HK-2 (cell line): Measurements from ENCODE around the gene SULT4A1.

Source experiments
- DNase-seq: peaks from one replicate; pipeline ENCODE4 v3.0.0-alpha.2; 2018; ENCODE audit not compliant: unreplicated experiment

The SULT4A1 gene

DNA sequence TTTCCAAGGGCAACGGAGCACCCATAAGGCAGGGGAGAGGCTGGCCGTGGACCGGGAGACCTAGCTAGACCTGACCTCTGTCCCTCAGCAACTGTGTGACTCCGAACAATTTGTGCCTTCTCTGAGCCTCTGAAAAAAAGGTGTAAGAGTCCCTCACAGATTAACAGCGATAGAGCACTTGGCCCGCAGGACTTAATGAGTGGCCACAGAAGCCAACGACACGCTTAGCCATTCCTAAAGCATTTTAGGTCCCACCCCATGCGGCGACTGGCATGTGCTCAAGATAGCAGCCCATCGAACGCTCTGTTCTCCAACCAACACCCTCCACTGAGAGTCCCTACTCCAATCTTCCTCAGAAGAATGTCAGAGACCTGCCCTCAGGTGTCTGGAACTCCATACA lies 1.5 kb downstream of the SULT4A1 start:
- no peak for DNase-seq

DNA sequence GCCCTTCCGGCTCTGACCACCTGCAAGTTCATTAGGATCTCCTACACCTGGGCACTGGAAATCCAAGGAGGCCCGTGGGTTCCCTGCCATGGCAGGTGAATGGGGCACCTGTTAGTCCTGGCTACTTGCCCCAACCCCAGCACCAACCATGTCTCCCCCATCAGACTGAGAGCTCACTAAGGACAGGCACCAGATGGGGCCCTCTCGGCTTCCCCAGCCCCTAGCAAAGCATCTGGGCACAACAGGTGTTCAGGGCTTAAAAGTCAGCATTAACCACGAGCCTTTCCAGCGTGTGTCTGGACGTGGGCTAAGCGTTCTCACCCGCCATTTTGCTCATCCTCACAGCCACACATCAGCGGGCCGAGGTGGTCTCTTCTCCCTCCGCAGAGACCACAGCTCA lies 2.2 kb downstream of the SULT4A1 start:
- no peak for DNase-seq

DNA sequence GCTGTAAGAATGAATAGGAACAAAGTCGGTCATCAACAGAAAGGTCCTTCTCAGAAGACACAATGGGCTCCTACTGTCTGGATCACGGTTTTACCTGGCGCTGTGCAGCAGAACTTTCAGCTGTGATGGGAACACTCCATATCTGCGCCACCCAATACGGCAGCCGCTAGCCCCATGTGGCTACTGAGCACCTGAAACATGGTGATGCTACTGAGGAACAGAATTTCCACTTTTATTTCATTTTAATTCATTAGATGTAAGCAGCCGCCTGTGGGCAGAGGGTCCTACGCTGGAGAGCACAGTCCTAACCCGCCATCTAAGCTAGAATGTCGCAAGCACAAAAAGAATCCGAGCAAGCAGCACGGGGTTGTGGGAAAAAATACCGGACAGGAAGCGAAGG lies 2.7 kb downstream of the SULT4A1 start:
- DNase-seq = no peak

DNA sequence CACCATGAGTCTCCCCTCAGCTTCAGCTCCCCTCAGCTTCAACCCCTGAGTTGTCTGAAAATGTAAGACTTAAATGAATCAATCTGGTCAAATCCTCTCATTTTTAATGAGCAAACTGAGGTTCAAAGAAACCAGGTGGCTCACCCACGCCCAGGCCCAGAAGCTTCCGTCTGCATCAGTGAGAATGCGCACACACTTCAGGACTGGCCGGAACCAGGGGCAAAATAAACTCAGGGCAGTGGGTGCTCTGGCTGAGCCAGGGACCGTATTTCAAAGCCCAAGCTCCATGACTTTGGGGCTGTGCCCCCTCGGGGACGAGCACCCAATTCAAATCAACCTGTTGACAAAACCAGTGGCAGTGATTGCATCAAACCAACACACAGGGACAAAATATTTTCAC lies 3.1 kb downstream of the SULT4A1 start:
- DNase-seq = no peak

DNA sequence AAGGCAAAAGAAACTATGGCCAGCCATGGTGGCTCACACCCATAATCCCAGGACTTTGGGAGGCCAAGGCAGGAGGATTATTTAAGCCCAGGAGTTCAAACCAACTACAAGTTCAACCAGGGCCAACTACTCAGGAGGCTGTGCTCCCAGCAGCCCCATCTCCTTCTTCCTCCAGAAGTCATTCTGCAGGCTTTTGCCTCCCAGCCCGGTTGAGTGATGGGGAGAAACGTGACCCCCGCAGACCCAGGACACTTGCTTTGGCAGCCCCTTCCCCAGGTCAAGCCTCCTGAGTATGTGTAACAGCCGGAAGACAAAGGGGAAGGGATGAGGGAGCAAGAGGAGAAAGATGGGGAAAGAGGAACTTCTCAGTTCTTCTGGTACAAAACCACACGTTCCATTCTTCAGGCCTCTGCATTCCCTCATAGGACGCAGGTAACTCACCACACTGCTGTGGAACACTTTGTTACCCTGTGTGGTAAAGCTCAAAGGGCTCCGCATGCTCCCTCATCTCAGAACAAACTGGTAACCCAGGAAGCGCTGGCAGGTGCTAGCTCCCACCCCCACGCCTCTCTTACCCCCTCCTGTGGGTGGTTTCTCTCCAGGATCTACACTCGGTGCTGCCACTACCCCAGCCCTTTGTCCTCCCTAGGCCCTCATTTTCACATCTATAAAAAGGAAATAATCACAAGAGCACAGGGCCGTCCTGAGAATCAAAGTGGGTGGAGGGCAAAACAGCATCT lies 4.0 kb downstream of the SULT4A1 start:
- DNase-seq = no peak

DNA sequence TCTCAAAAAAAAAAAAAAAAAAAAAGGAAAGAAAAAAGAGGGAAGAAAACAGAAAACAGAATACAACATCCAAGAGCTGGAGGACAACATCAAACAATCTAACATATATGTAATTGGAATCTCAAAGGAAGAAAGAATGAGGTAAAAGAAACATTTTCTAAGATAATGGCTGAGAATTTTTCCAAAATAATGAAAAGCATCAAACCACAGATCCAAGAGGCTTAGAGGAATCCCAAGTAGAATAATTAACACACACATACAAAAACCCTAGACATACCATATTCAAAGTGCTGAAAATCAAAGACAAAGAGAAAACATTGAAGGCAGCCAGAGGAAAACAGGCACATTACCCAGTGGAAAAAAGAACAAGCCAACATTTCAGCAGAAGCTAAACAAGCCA lies 4.9 kb downstream of the SULT4A1 start:
- DNase-seq = no peak

DNA sequence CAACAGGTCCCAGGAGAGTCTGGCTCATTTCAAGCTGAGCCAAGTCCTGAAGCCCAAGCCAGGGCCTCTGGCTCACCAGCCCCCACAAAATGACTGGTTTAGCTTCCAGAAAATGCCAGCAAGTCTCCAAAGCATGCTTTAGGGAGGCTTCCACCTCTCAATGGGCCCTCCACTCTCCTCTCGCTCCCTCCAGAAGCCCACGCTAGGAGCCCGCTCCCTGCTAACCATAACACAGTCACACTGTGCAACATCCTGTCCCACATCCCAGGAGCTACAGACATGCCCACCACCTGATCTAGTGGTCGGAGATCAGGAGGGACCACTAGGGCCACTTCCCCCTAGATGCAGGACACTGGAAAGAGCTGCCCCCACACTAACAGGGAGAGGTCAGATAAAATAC lies 6.9 kb downstream of the SULT4A1 start:
- no peak for DNase-seq

DNA sequence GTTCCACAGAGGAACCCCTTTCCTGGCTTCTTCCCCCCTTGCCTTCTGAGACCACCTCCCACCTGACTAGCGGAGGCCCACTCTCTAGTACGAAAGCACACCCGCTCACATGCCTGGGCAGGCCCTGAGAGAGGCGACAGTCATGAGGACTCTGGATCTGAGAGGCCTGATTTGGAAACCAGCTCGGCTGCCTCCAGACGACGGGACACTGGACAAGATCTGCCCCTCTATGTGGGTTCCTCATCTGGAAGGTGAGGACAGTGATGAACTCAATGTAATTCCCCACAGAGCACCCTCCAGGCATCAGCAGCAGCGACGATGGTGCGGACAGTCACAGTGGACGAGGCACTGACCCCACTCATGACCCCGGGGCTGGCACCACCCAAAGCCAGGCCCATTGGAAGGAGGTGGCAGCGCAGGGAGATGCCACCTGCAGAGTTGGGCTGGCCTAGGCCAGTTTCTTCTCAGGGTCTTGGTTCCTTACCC lies 7.5 kb downstream of the SULT4A1 start:
- DNase-seq = no peak

DNA sequence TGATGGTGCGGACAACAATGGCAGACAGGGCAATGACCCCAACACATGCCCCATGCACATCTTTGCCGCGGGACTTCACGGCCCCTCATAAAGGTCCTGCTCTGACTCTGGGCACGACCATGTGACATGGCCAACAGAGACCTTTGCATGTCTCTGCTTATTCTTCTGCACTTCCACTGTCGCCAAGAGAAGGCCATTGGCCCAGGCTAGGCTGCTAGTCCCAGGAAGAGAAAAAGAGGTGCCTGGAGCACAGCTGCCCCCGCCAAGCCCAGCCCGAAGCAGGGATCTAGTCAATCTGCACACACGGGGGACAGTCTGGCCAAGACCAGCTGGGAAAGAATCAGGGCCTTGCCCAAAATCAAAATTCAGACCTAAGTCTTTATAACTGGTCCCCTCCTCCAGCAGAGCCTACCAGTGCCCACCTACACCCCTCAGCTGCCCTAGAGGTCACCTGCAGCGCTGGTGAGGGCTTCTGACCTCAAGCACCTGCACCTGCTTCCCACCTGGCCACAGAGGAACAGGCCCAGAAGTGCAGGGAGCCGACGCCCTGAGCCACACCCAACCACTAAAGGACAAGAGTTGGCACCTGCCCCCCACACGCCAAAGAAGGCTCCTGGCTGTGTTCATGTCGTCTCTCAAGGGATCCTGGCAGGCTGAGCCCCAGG lies 8.1 kb downstream of the SULT4A1 start:
- DNase-seq = no peak

DNA sequence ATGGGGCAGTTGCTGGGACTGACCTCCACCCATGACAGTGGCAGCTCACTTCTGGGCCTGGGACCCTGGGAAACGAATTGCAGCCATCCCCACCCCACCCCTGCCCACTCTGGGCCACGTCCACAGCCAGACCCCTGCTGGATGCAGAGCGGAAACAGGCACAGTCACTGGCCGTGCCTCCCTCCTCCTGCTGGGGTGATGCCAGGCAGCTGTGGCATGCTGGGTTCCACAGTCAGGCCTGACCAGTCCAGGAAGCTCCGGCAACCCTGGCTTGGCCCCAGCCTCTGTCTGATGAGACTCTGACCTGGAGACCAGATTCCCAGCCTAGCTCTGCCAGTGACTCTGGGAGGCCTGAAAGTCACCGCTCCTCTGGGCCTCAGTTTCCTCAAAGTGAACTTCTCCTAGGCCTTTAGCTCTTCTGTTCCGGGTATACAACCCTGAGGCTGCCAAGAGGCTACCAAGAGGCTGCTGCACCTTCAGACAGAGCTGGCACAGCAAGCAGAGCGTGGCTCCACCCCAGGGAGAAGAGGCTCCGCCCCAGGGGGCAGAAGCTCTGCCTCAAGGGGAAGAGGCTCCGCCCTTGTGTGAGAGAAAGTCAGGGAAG lies 8.9 kb downstream of the SULT4A1 start:
- no peak for DNase-seq

DNA sequence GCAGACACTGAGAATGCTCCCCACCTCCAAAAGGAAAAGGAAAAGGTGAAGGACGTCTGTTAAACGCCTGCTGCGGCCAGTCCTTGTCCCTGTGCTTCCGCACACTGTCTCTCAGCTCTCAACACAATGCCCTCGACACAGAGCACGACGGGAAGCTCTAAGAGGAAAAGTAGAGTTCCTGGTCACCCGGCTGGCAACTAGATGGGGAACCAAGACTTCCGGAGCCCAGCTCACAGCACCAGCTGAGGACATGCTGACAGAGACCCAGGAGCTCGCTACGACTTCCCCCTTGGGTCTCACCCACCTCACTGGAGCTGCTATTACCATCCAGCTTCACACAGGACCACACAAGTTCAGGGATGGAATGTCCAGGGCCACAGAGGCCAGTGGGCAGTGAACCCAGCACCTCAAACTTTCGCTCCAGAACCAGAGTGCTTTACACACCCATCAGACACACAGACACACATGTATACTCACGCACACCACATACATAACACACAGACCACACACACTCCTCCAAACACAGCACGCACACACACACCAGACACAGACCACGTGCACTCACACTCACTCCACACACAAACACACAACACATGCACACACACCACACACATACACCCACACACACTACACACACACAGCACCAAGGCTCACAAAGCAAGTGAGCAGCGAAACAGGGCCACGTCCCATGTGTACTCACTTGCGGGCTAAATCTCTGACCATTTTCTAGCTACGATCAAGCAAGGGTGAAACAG lies 9.6 kb downstream of the SULT4A1 start:
- no peak for DNase-seq

DNA sequence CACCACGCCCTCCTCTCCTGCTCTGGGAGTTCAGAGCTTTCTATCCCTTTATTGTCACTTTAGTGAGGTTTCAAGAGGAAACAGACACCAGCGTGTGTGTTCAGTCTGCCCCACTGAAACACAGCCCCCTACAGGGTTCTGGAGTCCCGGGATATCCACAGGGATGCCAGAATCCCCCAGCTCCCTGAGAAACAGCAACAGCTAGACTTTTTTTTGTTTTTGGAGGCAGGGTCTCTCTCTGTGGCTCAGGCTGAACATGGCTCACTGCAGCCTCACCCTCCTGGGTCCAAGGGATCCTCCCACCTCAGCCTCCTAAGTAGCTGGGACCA lies 10.4 kb downstream of the SULT4A1 start:
- DNase-seq = no peak

DNA sequence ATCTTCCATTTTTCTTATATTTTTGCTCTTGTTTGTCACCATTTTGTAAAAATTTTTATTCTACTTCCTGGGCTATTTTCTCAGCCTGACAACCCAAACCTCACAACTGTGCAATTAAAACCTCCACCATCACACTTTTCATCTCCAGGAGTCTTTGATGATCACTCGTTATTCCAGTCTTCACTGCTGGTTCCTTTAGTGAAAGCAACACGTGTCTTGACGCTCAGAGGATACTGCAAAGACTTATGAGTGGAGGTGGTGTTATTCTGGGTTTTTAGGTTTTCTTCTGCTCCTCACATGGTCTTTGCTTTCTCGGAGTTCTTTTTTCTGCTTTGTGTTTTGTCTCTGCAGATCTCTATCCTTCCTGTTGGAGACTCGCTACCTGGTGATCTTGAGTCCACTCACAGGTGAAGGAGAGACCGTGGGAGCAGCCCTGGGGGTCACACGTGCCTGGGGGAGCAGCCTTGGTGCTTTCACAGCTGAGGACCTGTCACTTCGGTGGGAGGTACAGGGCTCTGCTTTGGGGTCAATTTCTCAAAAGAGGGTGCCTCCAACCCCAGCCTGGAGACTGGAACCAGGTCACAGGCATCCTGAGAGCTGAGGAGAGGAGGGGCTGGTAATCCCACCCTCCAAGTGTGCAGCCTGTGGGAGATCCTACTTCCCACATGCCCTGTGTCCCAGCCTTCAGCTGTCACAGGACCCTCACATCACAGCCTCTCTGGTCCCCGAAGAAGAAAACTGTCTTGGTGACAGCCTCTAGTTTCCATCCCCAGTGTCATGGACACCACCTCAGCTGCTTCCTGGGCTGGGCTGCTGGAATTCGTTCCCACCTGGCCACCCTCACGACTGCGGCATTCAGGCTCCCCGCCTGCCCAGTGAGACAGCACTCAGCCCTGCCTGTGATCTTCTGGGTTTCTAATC lies 11.0 kb downstream of the SULT4A1 start:
- no peak for DNase-seq

DNA sequence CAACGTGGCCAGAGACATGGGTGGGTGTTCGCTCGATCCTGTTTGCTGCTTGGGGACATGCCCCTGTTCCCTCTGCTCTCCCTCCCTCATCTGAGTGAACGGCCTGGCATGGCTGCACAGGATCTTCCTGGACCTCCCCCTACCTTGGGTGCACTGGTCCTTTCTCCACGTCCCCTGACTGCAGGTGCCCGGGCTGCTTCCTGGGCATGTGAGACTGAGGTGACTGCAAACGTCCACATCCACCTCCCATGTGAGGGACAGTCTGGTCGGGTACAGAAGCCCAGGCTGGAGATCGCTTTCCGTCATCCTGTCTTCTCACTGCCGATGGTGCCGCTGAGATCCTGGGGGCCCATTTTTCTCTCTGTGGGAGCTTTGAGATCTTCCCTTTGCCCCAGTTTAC lies 11.8 kb downstream of the SULT4A1 start:
- no peak for DNase-seq

DNA sequence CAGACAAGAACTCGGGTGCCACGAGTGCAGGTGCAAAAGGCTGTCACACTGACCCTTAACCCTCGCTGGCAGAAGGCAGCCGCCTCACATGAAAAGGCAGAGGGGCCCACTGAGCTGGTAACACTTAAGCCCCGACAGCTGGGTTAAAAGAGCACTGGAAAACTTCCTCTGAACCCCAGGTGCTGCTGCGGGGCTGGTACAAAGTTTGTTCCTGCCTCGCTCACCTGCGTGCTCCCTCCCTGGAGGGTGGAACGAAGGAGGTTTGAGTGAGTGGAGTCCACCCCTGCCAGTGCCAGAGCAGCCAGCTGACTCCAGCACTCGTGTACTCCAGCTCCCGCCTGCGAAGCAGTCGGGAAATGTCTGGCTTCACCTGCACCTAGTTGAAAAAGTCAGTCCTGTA lies 12.6 kb downstream of the SULT4A1 start:
- DNase-seq = no peak

DNA sequence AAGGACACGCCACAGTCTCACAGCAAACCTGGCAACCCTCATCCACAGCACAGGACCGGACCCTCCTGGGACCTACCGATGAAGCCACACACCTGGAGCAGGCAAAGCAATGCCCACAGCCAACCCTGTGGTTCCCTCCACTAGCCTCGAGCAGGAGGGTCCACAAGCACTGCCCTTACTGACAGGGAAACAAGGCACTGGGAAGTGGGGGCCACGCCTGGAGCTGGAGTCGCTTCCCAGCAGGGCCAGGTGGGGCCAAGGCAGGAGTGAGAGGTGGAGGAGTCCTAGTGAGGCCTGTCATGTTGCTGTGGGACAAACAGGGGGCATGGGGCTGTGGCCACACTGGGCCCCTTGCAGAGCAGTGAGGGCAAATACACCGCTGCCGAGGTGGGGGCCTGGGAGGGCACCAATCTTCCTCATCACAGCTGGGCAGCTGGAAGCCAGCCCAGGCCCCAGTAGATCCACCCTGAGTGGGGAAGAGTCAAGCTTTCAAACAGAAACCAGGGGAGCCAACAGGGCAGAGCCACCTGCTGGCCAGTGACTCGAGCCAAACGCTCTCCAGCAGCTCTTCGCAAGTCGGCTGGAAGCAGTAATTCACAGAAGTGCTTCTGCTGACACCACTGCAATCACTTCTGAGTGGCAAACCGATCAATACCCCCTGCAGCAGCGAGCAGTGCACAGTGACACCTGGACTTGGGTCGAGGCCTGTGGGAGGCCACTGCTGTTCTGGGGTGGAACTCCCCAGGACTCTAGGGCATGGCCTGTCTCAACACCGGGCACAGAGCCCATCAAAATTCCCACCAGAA lies 13.7 kb downstream of the SULT4A1 start:
- DNase-seq = no peak

DNA sequence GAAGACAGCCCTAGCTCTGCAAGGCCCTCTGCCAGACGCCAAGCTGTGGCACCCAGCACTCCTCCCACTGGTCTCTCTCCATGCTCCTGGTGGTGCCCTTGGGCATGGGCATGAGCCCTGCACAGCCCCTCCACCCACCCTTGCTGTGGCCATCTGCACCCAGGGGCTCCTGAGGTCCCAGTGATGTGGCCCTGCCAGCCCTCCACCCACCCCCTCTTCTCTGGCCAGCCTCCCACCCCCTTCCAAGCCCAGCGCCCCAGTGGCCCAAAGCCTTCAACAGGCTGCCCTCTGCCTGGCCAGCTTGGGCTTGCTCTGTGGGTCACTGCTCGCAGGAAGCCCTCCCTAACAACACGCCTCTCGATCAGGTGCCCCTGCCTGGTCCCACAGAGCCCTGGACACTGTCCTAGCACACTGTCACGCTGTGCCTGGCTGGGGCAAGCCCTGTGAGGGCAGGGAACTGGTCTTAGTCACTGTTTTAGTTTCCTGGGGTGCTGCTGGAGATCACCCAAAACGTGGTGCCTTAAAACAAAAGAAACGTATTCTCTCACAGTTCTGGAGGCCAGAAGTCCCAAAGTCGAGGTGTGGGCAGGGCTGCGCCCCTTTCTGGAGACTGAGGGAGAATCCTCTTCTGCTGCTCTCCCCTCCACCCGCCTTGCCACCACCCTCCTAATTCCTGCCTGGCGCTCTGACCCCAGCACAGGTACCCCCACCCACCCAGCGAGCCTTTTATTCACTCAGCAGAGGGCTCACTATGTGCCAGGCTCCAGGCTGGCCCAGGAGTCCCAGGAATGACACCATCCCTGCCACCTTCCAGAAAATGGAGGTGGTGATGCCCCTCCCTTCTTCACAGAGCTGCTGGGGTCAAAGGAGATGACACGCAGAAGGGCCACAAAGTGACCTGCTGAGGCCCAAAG lies 14.7 kb downstream of the SULT4A1 start:
- DNase-seq = no peak

DNA sequence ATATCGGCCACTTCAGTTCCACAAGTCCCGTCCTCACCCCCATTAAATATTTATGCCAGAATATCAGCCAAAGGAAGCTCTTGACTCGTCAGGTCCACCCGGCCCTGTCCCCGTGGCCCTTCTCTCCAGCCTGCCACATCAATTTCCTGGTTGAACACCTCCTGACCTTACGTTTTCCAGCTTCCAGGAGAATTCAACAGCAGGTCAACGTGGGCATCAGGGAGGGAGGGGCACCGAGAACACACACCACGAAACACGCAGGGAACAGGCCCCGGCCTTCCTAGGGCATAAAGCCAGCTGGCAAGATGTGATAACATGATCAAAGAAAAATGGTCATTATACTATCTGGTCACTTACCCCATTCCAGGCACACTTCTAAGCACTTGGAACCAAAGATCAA lies 15.3 kb downstream of the SULT4A1 start:
- DNase-seq = no peak

DNA sequence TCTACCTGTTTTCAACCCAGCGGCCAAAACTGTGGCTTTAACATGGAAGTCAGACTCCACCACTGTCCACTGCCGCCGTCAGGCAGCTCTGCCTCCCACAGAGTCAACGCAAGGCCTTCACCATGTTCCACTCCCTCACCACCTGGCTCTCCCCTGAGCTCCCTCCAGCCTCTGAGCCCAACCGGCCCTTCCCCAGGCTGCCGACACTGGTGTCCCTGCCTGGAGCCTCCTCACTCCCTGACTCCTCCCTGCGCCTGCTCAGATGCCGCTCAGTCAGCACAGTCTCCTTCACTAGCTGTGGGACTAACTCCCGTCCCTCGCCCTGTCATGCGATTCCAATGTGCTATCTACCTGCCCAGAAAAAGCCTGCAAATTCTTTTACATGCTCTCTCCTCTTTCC lies 16.3 kb downstream of the SULT4A1 start:
- no peak for DNase-seq
